Measurements from ENCODE around the gene ZNF385B.

GRCh38 chr2:179811042-179811441 lies 50.4 kb downstream of the ZNF385B start:
- TF ChIP-seq CTCF (IDR thresholded peaks at IDR 0.05; ENCODE audit: borderline replicate concordance, extremely low read depth, low read length, poor library complexity, severe bottlenecking): no peak
- TF ChIP-seq EZH2 (IDR thresholded peaks at IDR 0.05; ENCODE audit: borderline replicate concordance, low read depth, low read length, severe bottlenecking): no peak

Data from DND-41 (cell line).